Gastroesophageal sphincter (tissue), 3 donors: ENCODE results near the gene SH3RF3.

Source experiments
- POLR2A ChIP-seq, 2 donors: fragments of 450-650 bp; IDR thresholded peaks; one replicate each; pipeline ENCODE4 v1.6.1; 2017; ENCODE audit warnings: antibody characterized with exemption in 2 of 2, mild to moderate bottlenecking in 2 of 2, moderate library complexity in 1 of 2
- TF ChIP-seq, protein P1 (sequence below), 4 experiments: fragments of 200-600 bp in 2 of 4; fragments of 450-650 bp in 2 of 4; sonication (generic) in 1 of 4; IDR thresholded peaks; one replicate each; pipeline ENCODE4 v1.5.1; 2017 to 2019; ENCODE audit warnings: antibody characterized with exemption in 4 of 4, mild to moderate bottlenecking in 2 of 4, moderate library complexity in 2 of 4

DNA sequence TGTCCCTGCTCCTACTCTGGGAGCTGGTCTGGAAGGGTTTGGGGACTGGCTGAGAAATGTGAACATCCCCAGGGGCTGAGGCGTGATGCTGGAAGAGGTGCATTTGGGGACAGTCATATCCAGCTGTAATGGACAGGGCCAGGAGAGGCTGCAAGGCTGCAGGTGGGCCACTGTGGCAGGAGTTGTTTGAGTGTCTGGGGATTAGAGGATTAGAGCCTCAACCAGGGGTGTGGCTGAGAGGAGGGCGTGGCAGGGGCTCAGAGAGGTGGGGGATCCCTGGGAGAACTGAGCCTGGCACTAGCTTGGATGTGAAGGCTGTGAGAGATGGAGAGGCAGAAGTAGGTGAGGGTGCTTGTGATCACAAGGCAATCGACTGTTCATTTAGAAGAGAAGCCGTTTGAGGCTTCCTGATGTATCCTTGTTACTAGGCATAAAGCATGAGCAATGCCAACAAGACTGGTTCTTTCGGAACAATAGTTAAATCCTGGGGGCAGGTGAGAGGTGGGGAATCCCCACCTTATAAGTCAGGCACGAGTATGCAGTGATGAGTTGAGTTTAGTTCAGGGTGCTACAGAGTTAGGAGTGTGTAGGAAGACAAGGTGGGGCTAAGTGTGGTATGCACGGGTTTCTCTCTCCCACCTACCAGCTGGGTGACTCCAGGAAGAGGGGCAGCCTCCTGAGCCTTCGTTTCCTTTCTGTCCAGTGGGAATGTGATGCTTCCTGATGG, 31.9 kb downstream of the SH3RF3 start:
- no peak for TF ChIP-seq POLR2A (IDR thresholded peaks at IDR 0.05)
- TF ChIP-seq, protein P1, sequence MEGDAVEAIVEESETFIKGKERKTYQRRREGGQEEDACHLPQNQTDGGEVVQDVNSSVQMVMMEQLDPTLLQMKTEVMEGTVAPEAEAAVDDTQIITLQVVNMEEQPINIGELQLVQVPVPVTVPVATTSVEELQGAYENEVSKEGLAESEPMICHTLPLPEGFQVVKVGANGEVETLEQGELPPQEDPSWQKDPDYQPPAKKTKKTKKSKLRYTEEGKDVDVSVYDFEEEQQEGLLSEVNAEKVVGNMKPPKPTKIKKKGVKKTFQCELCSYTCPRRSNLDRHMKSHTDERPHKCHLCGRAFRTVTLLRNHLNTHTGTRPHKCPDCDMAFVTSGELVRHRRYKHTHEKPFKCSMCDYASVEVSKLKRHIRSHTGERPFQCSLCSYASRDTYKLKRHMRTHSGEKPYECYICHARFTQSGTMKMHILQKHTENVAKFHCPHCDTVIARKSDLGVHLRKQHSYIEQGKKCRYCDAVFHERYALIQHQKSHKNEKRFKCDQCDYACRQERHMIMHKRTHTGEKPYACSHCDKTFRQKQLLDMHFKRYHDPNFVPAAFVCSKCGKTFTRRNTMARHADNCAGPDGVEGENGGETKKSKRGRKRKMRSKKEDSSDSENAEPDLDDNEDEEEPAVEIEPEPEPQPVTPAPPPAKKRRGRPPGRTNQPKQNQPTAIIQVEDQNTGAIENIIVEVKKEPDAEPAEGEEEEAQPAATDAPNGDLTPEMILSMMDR (IDR thresholded peaks at IDR 0.05): no peak
